Natural killer cell treated with Interleukin-12 subunit alpha and Interleukin-12 subunit beta and Interleukin-15 and Interleukin-18, amount 100 ng/mL, for 72 hours (primary cell): ENCODE results near the gene DDOST. TPM values are rescaled to one million over a fixed set of nuclear protein-coding genes. Genes with fewer than 3 reads are reported as not detected.
"Not testable (repeated sequence)": the region's sequence is repeated elsewhere in the genome, so short reads cannot be mapped to it uniquely, and the experiment has no call there.

Experiments used
- ATAC-seq, 2 donors: fragments of 150-1000 bp; cut with Tn5 transposase in 1 of 2; sonication (Bioruptor Pico), chemical (Tn5 transposase) in 1 of 2; 2 replicates each; pipeline ENCODE4 v1.10.0; 2021
- DNase-seq: peaks from one replicate; pipeline ENCODE4 v3.0.0; 2022; ENCODE audit warnings: low spot score
- H3K27ac Mint-ChIP-seq, 2 donors: 1 replicate in 1 of 2; 2 replicates in 1 of 2; pipeline ENCODE4 v1.8.0; 2022; ENCODE audit warnings: mixed read lengths in 2 of 2, mild to moderate bottlenecking in 1 of 2, moderate library complexity in 1 of 2
- H3K27me3 Mint-ChIP-seq, 2 donors: 1 replicate in 1 of 2; 2 replicates in 1 of 2; pipeline ENCODE4 v1.8.0; 2022; ENCODE audit warnings: mixed read lengths in 2 of 2
- H3K36me3 Mint-ChIP-seq: one replicate; pipeline ENCODE4 v1.8.0; 2022; ENCODE audit warnings: mixed read lengths
- H3K4me1 Mint-ChIP-seq, 2 donors: 1 replicate in 1 of 2; 2 replicates in 1 of 2; pipeline ENCODE4 v1.8.0; 2022; ENCODE audit warnings: low read depth in 2 of 2, mixed read lengths in 2 of 2, mild to moderate bottlenecking in 1 of 2
- H3K4me3 Mint-ChIP-seq: one replicate; pipeline ENCODE4 v1.8.0; 2022; ENCODE audit warnings: mixed read lengths
- H3K9me3 Mint-ChIP-seq: 2 replicates; pipeline ENCODE4 v1.8.0; 2022; ENCODE audit warnings: mixed read lengths
- total RNA-seq, 2 donors: library from RNA; stranded (reverse); gene quantifications; one replicate each; pipeline ENCODE4 v1.2.3, GENCODE V29; 2022

Gene DDOST
- total RNA-seq, 2 donors from 2014 or later, result 176 to 227 TPM

- no peaks in the 10 kb centered on the region for H3K36me3 Mint-ChIP-seq
- no peak for DNase-seq
- no peak overlapping the region for H3K4me3 Mint-ChIP-seq
- H3K27ac Mint-ChIP-seq, result no peak overlapping the region
- H3K4me1 Mint-ChIP-seq, result no peaks in the 10 kb centered on the region
- no peak for ATAC-seq
- H3K9me3 Mint-ChIP-seq, result no peaks in the 10 kb centered on the region
- H3K27me3 Mint-ChIP-seq, result peaks cover 2 to 19% of the 10 kb centered on the region in 2 donors
These were observed 23.0 kb upstream of the DDOST start for GRCh38 chr1:20684050-20684620.

- Mint-ChIP-seq H3K27ac (no peak overlapping the region), H3K36me3 (no peaks in the 10 kb centered on the region)
These were observed 22.4 kb upstream of the DDOST start for GRCh38 chr1:20683614-20684013.

GRCh38 chr1:20682571-20683236 lies 21.5 kb upstream of the DDOST start:
- Mint-ChIP-seq H3K9me3 (peaks cover 2% of the 10 kb centered on the region), H3K27ac (no peak overlapping the region), H3K4me1 (peaks cover 6 to 8% of the 10 kb centered on the region in 2 donors), H3K4me3 (no peak overlapping the region), H3K27me3 (peaks cover 9 to 30% of the 10 kb centered on the region in 2 donors), H3K36me3 (no peaks in the 10 kb centered on the region)
- no peak for DNase-seq
- no peak for ATAC-seq

More at GRCh38 chr1:20683614-20684013, 22.4 kb upstream of the DDOST start:
- peaks cover 2 to 3% of the 10 kb centered on the region in 2 donors for H3K4me1 Mint-ChIP-seq
- peaks cover 3 to 21% of the 10 kb centered on the region in 2 donors for H3K27me3 Mint-ChIP-seq
- no peak overlapping the region for H3K4me3 Mint-ChIP-seq
- no peaks in the 10 kb centered on the region for H3K9me3 Mint-ChIP-seq
- ATAC-seq (no peak), DNase-seq (no peak)

- no peak overlapping the region for H3K27ac Mint-ChIP-seq
- H3K27me3 Mint-ChIP-seq, result peaks cover 9 to 35% of the 10 kb centered on the region in 2 donors
- peaks cover 3% of the 10 kb centered on the region for H3K9me3 Mint-ChIP-seq
- H3K36me3 Mint-ChIP-seq, result no peaks in the 10 kb centered on the region
- H3K4me3 Mint-ChIP-seq, result no peak overlapping the region
- peaks cover 6 to 8% of the 10 kb centered on the region in 2 donors for H3K4me1 Mint-ChIP-seq
- DNase-seq (no peak), ATAC-seq (no peak)
These were observed 20.8 kb upstream of the DDOST start for GRCh38 chr1:20681999-20682398.

DNA sequence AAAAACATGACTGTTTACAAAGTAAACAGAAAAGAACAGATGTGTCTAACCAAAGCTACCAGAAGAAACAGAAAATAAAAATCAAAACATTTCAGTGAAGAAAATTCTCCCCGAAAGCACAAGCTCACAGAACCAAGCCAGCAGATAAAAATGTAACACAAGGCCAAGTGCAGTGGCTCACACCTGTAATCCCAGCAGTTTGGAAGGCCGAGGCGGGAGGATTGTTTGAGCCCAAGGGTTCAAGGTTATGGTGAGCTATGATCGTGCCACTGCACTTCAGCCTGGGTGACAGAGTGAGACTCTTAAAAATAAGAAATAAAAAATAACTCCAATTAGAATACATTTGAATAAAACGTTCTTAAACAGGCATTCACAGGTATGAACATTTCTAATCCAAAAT lies 19.1 kb upstream of the DDOST start:
- no peak for DNase-seq
- Mint-ChIP-seq H3K9me3 (peaks cover 3% of the 10 kb centered on the region), H3K27ac (no peak overlapping the region), H3K4me3 (no peak overlapping the region), H3K4me1 (peaks cover 6 to 8% of the 10 kb centered on the region in 2 donors), H3K27me3 (peaks cover 13 to 38% of the 10 kb centered on the region in 2 donors), H3K36me3 (no peaks in the 10 kb centered on the region)
- no peak for ATAC-seq

DNA sequence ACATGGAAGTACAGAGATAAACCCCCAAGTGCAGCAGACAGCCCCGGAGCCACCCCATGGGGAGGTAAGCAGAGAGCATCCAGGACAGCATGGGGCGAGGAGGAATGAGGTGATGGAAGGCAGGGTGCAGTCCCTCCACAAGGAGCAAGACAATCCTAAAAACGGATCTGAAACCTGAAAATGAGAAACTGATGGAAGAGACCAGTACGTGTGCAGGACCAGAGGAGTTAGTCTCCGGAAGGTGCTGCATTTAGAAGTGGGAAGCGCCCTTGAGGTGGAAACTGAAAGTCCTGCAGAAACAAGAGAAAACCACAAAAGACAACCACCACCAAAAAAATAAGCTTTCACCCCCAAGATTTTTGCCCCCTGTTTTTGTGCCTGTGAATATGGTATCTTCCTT lies 17.4 kb upstream of the DDOST start:
- Mint-ChIP-seq H3K4me3 (peak overlapping the region; percentile 29), H3K9me3 (peaks cover 3% of the 10 kb centered on the region), H3K4me1 (peaks cover 6 to 8% of the 10 kb centered on the region in 2 donors), H3K27ac (no peak overlapping the region), H3K36me3 (no peaks in the 10 kb centered on the region), H3K27me3 (peaks cover 13 to 38% of the 10 kb centered on the region in 2 donors)
- DNase-seq, result no peak
- no peak for ATAC-seq

DNA sequence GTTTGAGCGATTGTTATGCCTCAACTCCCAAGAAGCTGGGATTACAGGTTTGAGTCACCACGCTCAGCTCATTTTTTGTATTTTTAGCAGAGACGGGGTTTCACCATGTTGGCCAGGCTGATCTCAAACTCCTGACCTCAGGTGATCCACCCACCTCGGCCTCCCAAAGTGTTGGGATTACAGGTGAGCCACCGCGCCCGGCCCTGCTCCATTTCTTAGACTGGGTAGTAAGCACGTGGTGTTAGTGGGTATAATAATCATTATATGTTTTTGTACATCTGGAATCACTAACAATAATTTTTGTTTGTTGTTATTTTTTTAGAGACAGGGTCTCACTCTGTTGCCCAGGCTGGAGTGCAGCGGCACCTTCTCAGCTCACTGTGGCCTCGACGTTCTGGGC lies 12.5 kb upstream of the DDOST start:
- not testable (repeated sequence) for ATAC-seq, H3K9me3 Mint-ChIP-seq, DNase-seq, H3K4me1 Mint-ChIP-seq, H3K4me3 Mint-ChIP-seq, H3K36me3 Mint-ChIP-seq, H3K27ac Mint-ChIP-seq
- peaks cover 16 to 31% of the 10 kb centered on the region in 2 donors for H3K27me3 Mint-ChIP-seq

DNA sequence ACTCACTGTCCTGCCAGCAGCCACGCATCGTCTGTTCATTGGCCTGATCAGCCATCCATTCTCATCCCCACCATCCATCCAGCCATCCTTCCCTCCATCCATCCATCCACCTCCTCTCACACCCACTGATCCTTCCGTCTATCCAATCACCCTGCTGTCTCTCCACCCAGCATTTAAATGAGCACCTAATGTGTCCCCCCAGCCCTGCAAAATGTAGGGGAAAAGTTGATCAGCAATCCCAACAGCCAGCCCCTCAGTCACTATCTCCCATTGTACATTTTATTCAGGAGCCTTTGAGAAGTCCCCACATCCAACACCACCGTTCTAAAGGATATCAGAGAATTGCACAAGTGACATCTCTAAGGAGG lies 11.1 kb upstream of the DDOST start:
- H3K9me3 Mint-ChIP-seq, result no peaks in the 10 kb centered on the region
- DNase-seq (no peak), ATAC-seq (no peak)
- H3K4me1 Mint-ChIP-seq, result no peaks in the 10 kb centered on the region
- H3K27ac Mint-ChIP-seq, result no peak overlapping the region
- no peak overlapping the region for H3K4me3 Mint-ChIP-seq
- peaks cover 10 to 17% of the 10 kb centered on the region in 2 donors for H3K27me3 Mint-ChIP-seq
- no peaks in the 10 kb centered on the region for H3K36me3 Mint-ChIP-seq

- ATAC-seq (no peak), DNase-seq (no peak)
- H3K9me3 Mint-ChIP-seq, result no peaks in the 10 kb centered on the region
- no peak overlapping the region for H3K4me3 Mint-ChIP-seq
- H3K27me3 Mint-ChIP-seq, result peaks cover 10 to 14% of the 10 kb centered on the region in 2 donors
- H3K27ac Mint-ChIP-seq, result no peak overlapping the region
- peaks cover 4 to 5% of the 10 kb centered on the region in 2 donors for H3K4me1 Mint-ChIP-seq
- no peaks in the 10 kb centered on the region for H3K36me3 Mint-ChIP-seq
These were observed 9.8 kb upstream of the DDOST start for GRCh38 chr1:20670936-20671335.

DNA sequence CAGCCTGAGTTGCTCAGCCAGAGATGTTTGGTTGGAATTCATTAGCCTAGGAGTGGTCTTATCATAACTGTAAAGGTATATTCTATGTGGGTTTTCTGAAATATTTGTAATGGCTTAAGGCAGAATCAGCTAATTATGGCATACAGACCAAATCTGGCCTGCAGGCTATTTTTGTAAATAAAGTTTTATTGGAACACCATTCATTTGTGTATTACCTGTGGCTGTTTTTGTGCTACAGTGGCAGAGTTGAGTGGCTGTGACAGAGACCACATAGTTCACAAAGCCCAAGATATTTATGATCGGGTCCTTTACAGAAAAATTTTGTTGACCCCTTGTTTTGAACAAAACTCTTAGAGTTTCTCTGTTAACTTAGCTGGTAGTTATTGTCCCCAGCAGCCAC lies 7.4 kb upstream of the DDOST start:
- Mint-ChIP-seq H3K4me1 (peaks cover 4 to 5% of the 10 kb centered on the region in 2 donors), H3K27me3 (peaks cover 6 to 9% of the 10 kb centered on the region in 2 donors), H3K9me3 (no peaks in the 10 kb centered on the region), H3K27ac (no peak overlapping the region), H3K36me3 (no peaks in the 10 kb centered on the region), H3K4me3 (no peak overlapping the region)
- ATAC-seq (no peak), DNase-seq (no peak)

- Mint-ChIP-seq H3K9me3 (no peaks in the 10 kb centered on the region), H3K27me3 (no peaks in the 10 kb centered on the region), H3K4me1 (peaks cover 13 to 17% of the 10 kb centered on the region in 2 donors), H3K27ac (peak overlapping the region in 1 of 2 donors; percentile 6), H3K4me3 (no peak overlapping the region), H3K36me3 (no peaks in the 10 kb centered on the region)
- ATAC-seq (peak; percentile 71 to 79), DNase-seq (no peak)
These were observed 5.6 kb upstream of the DDOST start for GRCh38 chr1:20666804-20667203.

DNA sequence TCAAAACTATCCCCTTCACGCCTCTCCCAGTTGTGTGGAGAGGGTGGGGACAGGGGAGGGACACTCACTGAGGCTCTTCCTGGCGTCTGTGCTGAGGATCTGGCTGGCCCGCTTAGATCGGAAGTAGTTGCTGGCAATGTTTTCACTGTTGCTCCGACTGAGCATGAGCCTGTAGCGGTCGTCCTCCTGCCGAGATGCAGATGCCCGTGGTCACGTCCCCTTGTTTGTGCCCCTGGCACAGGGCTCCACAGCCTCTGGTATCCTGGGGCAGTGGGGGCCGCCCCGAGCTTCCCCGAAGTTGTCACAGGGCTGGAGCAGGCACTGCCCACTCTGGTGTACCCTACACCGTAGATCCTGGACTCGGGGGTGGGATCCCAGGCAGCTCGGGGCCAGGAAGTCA lies 5.0 kb upstream of the DDOST start:
- ATAC-seq, result no peak
- Mint-ChIP-seq H3K36me3 (no peaks in the 10 kb centered on the region), H3K4me3 (no peak overlapping the region), H3K27me3 (no peaks in the 10 kb centered on the region), H3K9me3 (no peaks in the 10 kb centered on the region), H3K4me1 (peaks cover 13 to 17% of the 10 kb centered on the region in 2 donors), H3K27ac (no peak overlapping the region)
- DNase-seq, result no peak

DNA sequence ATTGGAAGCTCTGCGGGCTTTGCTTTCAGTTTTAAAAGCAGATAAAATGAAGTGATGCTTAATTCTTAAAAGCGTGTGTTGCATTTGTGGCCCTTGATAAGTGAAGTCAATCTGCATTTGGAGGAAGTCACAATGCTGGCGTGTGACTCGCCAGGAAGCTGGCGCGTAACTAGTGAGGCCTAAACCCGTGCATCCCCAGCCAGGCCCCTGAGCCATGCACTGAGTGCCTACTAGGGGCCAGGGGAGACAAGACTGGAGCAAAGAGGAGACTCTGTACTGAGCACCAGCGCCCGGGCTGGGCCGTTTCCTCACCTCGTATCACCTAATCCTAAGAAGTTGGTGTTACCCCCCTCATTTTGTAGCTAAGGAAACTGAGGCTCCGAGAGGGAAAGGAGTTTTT lies 4.6 kb upstream of the DDOST start:
- no peak overlapping the region for H3K27ac Mint-ChIP-seq
- no peak for DNase-seq
- no peaks in the 10 kb centered on the region for H3K9me3 Mint-ChIP-seq

DNA sequence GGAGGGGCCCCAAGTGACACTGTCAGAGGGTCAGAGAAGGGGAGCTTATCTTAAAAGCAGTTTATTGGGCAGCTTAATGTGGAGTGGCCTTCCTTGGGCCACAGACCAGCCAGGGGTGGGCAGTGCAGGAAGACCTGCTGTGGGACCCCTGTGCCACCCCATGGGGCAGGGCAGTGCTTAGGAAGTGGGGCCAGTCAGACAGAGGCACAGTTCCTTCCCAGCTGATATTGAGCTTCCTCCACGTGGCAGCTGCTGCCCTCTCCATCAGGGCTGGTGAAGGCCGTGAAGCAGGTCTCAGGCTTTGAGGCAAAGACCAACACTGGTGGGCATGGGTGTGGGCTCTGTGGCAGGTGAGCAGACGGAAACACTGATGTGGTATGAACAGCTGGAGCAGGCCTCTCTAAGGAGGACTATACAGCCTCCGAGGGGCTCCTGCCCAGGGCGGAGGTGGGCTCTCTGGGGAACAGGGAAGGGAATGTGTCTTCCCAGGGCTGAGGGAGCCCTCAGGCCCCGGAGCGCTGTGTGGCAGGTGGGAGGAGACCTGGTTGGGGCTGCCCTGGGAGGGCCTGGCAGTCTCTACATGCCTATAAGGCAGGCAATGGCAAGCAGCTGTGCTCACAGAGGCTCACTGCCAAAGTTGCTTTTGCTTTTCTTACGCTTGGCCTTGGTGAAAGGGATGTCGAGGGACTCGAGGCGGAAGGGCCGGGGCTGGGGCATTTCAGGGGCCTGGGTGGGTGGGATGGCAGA lies 3.0 kb upstream of the DDOST start:
- Mint-ChIP-seq H3K27me3 (no peaks in the 10 kb centered on the region), H3K9me3 (no peaks in the 10 kb centered on the region), H3K27ac (peak overlapping the region in 1 of 2 donors; percentile 44), H3K36me3 (peaks cover 14% of the 10 kb centered on the region), H3K4me1 (peaks cover 28 to 33% of the 10 kb centered on the region in 2 donors), H3K4me3 (no peak overlapping the region)
- ATAC-seq, result no peak
- no peak for DNase-seq

More for the DNA sequence above, 4.6 kb upstream of the DDOST start:
- no peaks in the 10 kb centered on the region for H3K27me3 Mint-ChIP-seq
- H3K4me3 Mint-ChIP-seq, result no peak overlapping the region
- H3K36me3 Mint-ChIP-seq, result peaks cover 1% of the 10 kb centered on the region
- ATAC-seq, result no peak
- H3K4me1 Mint-ChIP-seq, result peaks cover 13 to 18% of the 10 kb centered on the region in 2 donors
